ENCODE measurements around the gene CYB5R3. TPM values are rescaled to one million over a fixed set of nuclear protein-coding genes. Genes with fewer than 3 reads are reported as not detected.

Gene CYB5R3
- polyA plus RNA-seq, 1 donor = 201 TPM

GRCh38 chr22:42601879-42602465 is 47.2 kb downstream of the CYB5R3 start:
- whole genome bisulfite sequencing (ENCODE audit: insufficient coverage, low lambda C conversion rate) = no CpG with 5 or more reads among the region's 6 CpGs
- no peak for DNase-seq
- Histone ChIP-seq H3K9me3 (ENCODE audit: control insufficient read depth, low read depth, low read length) (no peaks in the 10 kb centered on the region), H3K36me3 (ENCODE audit: control insufficient read depth, insufficient read depth, low read length) (peaks cover 73% of the 10 kb centered on the region), H3K27me3 (ENCODE audit: control insufficient read depth, insufficient read depth, low read length) (no peaks in the 10 kb centered on the region), H3K4me3 (ENCODE audit: low read length) (no peak overlapping the region), H3K4me1 (ENCODE audit: control insufficient read depth, insufficient read depth, low read length) (no peaks in the 10 kb centered on the region), H3K27ac (ENCODE audit: low read length) (no peak overlapping the region)

GRCh38 chr22:42596863-42597530 is 52.2 kb downstream of the CYB5R3 start:
- Histone ChIP-seq H3K4me3 (ENCODE audit: low read length) (no peak overlapping the region), H3K4me1 (ENCODE audit: control insufficient read depth, insufficient read depth, low read length) (no peaks in the 10 kb centered on the region), H3K9me3 (ENCODE audit: control insufficient read depth, low read depth, low read length) (no peaks in the 10 kb centered on the region), H3K27ac (ENCODE audit: low read length) (no peak overlapping the region), H3K27me3 (ENCODE audit: control insufficient read depth, insufficient read depth, low read length) (no peaks in the 10 kb centered on the region), H3K36me3 (ENCODE audit: control insufficient read depth, insufficient read depth, low read length) (peaks cover 86% of the 10 kb centered on the region)
- DNase-seq = no peak
- no CpG with 5 or more reads among the region's 11 CpGs for WGBS (ENCODE audit: insufficient coverage, low lambda C conversion rate)

GRCh38 chr22:42596336-42596735 is 52.9 kb downstream of the CYB5R3 start:
- peaks cover 86% of the 10 kb centered on the region for H3K36me3 ChIP-seq (ENCODE audit: control insufficient read depth, insufficient read depth, low read length)
- H3K4me1 ChIP-seq (ENCODE audit: control insufficient read depth, insufficient read depth, low read length) = no peaks in the 10 kb centered on the region
- no peaks in the 10 kb centered on the region for H3K27me3 ChIP-seq (ENCODE audit: control insufficient read depth, insufficient read depth, low read length)
- no peaks in the 10 kb centered on the region for H3K9me3 ChIP-seq (ENCODE audit: control insufficient read depth, low read depth, low read length)
- H3K4me3 ChIP-seq (ENCODE audit: low read length) = no peak overlapping the region
- no peak overlapping the region for H3K27ac ChIP-seq (ENCODE audit: low read length)
- WGBS (ENCODE audit: insufficient coverage, low lambda C conversion rate) = no CpG with 5 or more reads among the region's 5 CpGs
- DNase-seq = no peak

- Histone ChIP-seq H3K27me3 (ENCODE audit: control insufficient read depth, insufficient read depth, low read length) (no peaks in the 10 kb centered on the region), H3K9me3 (ENCODE audit: control insufficient read depth, low read depth, low read length) (no peaks in the 10 kb centered on the region), H3K27ac (ENCODE audit: low read length) (no peak overlapping the region), H3K4me1 (ENCODE audit: control insufficient read depth, insufficient read depth, low read length) (no peaks in the 10 kb centered on the region), H3K36me3 (ENCODE audit: control insufficient read depth, insufficient read depth, low read length) (peaks cover 84% of the 10 kb centered on the region), H3K4me3 (ENCODE audit: low read length) (no peak overlapping the region)
- no CpG with 5 or more reads among the region's 3 CpGs for WGBS (ENCODE audit: insufficient coverage, low lambda C conversion rate)
- no peak for DNase-seq
Observed at GRCh38 chr22:42595434-42595833, 53.8 kb downstream of the CYB5R3 start.

GRCh38 chr22:42591987-42592386 is 57.2 kb downstream of the CYB5R3 start:
- DNase-seq = no peak
- Histone ChIP-seq H3K9me3 (ENCODE audit: control insufficient read depth, low read depth, low read length) (no peaks in the 10 kb centered on the region), H3K27me3 (ENCODE audit: control insufficient read depth, insufficient read depth, low read length) (no peaks in the 10 kb centered on the region), H3K36me3 (ENCODE audit: control insufficient read depth, insufficient read depth, low read length) (peaks cover 83% of the 10 kb centered on the region), H3K4me1 (ENCODE audit: control insufficient read depth, insufficient read depth, low read length) (no peaks in the 10 kb centered on the region), H3K4me3 (ENCODE audit: low read length) (no peak overlapping the region), H3K27ac (ENCODE audit: low read length) (no peak overlapping the region)
- WGBS (ENCODE audit: insufficient coverage, low lambda C conversion rate) = no CpG with 5 or more reads among the region's 12 CpGs

- Histone ChIP-seq H3K4me3 (ENCODE audit: low read length) (no peak overlapping the region), H3K27me3 (ENCODE audit: control insufficient read depth, insufficient read depth, low read length) (no peaks in the 10 kb centered on the region), H3K9me3 (ENCODE audit: control insufficient read depth, low read depth, low read length) (no peaks in the 10 kb centered on the region), H3K27ac (ENCODE audit: low read length) (no peak overlapping the region), H3K36me3 (ENCODE audit: control insufficient read depth, insufficient read depth, low read length) (peaks cover 81% of the 10 kb centered on the region), H3K4me1 (ENCODE audit: control insufficient read depth, insufficient read depth, low read length) (no peaks in the 10 kb centered on the region)
- no peak for DNase-seq
- 100% methylated on average over 1 of the region's 5 CpGs for WGBS (ENCODE audit: insufficient coverage, low lambda C conversion rate)
Observed at GRCh38 chr22:42587588-42588175, 61.5 kb downstream of the CYB5R3 start.

GRCh38 chr22:42586381-42586780 is 62.8 kb downstream of the CYB5R3 start:
- no CpG with 5 or more reads among the region's 4 CpGs for WGBS (ENCODE audit: insufficient coverage, low lambda C conversion rate)
- H3K4me3 ChIP-seq (ENCODE audit: low read length) = no peak overlapping the region
- H3K4me1 ChIP-seq (ENCODE audit: control insufficient read depth, insufficient read depth, low read length) = peaks cover 2% of the 10 kb centered on the region
- DNase-seq = no peak
- peaks cover 68% of the 10 kb centered on the region for H3K36me3 ChIP-seq (ENCODE audit: control insufficient read depth, insufficient read depth, low read length)
- no peak overlapping the region for H3K27ac ChIP-seq (ENCODE audit: low read length)
- H3K27me3 ChIP-seq (ENCODE audit: control insufficient read depth, insufficient read depth, low read length) = no peaks in the 10 kb centered on the region
- H3K9me3 ChIP-seq (ENCODE audit: control insufficient read depth, low read depth, low read length) = no peaks in the 10 kb centered on the region

- H3K27ac ChIP-seq (ENCODE audit: low read length) = no peak overlapping the region
- peaks cover 58% of the 10 kb centered on the region for H3K36me3 ChIP-seq (ENCODE audit: control insufficient read depth, insufficient read depth, low read length)
- H3K27me3 ChIP-seq (ENCODE audit: control insufficient read depth, insufficient read depth, low read length) = no peaks in the 10 kb centered on the region
- no peak for DNase-seq
- H3K9me3 ChIP-seq (ENCODE audit: control insufficient read depth, low read depth, low read length) = no peaks in the 10 kb centered on the region
- no CpG with 5 or more reads among the region's 8 CpGs for WGBS (ENCODE audit: insufficient coverage, low lambda C conversion rate)
- H3K4me1 ChIP-seq (ENCODE audit: control insufficient read depth, insufficient read depth, low read length) = peaks cover 2% of the 10 kb centered on the region
- no peak overlapping the region for H3K4me3 ChIP-seq (ENCODE audit: low read length)
Observed at GRCh38 chr22:42585096-42585495, 64.1 kb downstream of the CYB5R3 start.

- no peaks in the 10 kb centered on the region for H3K9me3 ChIP-seq (ENCODE audit: control insufficient read depth, low read depth, low read length)
- H3K4me3 ChIP-seq (ENCODE audit: low read length) = no peak overlapping the region
- DNase-seq = no peak
- no peaks in the 10 kb centered on the region for H3K27me3 ChIP-seq (ENCODE audit: control insufficient read depth, insufficient read depth, low read length)
- no CpG with 5 or more reads among the region's 4 CpGs for WGBS (ENCODE audit: insufficient coverage, low lambda C conversion rate)
- H3K36me3 ChIP-seq (ENCODE audit: control insufficient read depth, insufficient read depth, low read length) = peaks cover 55% of the 10 kb centered on the region
- H3K4me1 ChIP-seq (ENCODE audit: control insufficient read depth, insufficient read depth, low read length) = peaks cover 2% of the 10 kb centered on the region
- no peak overlapping the region for H3K27ac ChIP-seq (ENCODE audit: low read length)
Observed at GRCh38 chr22:42584364-42584940, 64.7 kb downstream of the CYB5R3 start.

GRCh38 chr22:42582987-42583386 is 66.2 kb downstream of the CYB5R3 start:
- WGBS (ENCODE audit: insufficient coverage, low lambda C conversion rate) = no CpG with 5 or more reads among the region's 1 CpG
- Histone ChIP-seq H3K27me3 (ENCODE audit: control insufficient read depth, insufficient read depth, low read length) (no peaks in the 10 kb centered on the region), H3K9me3 (ENCODE audit: control insufficient read depth, low read depth, low read length) (no peaks in the 10 kb centered on the region), H3K4me3 (ENCODE audit: low read length) (no peak overlapping the region), H3K27ac (ENCODE audit: low read length) (no peak overlapping the region), H3K4me1 (ENCODE audit: control insufficient read depth, insufficient read depth, low read length) (peaks cover 2% of the 10 kb centered on the region), H3K36me3 (ENCODE audit: control insufficient read depth, insufficient read depth, low read length) (peaks cover 52% of the 10 kb centered on the region)
- no peak for DNase-seq

Measured in large intestine (tissue), 3 donors.